Keratinocyte (primary cell): ENCODE measurements around the gene RP9.

Experiments used
- CTCF ChIP-seq, 3 experiments: IDR thresholded peaks in 1 of 3; conservative IDR thresholded peaks in 1 of 3; optimal IDR thresholded peaks in 1 of 3; 2 replicates in 2 of 3; 3 replicates in 1 of 3; pipeline versions ENCODE3 to v1.5.1; 2011; ENCODE audit warnings: low read length in 3 of 3, mild to moderate bottlenecking in 3 of 3, moderate library complexity in 2 of 3, control low read depth in 1 of 3, inconsistent platforms in 1 of 3; ENCODE audit not compliant: insufficient read depth in 2 of 3; ENCODE audit errors: extremely low read depth in 1 of 3
- EZH2 ChIP-seq: IDR thresholded peaks from one replicate; pipeline ENCODE4 v1.6.1; 2012; ENCODE audit warnings: inconsistent platforms, mild to moderate bottlenecking, low read length, moderate library complexity

- TF ChIP-seq EZH2 (no peak), CTCF (optimal IDR thresholded peaks at IDR 0.05 in 1 of 3, IDR thresholded peaks at IDR 0.05 in 1 of 3, conservative IDR thresholded peaks at IDR 0.05 in 1 of 3; ENCODE audit: extremely low read depth in 1 of 3, insufficient read depth in 2 of 3, low read length in 3 of 3) (no peak)
These were observed 35.0 kb upstream of the RP9 start for GRCh38 chr7:33143996-33144718.
